SK-N-SH treated with all-trans-retinoic acid at 6 μM for 48 hours (cell line): ENCODE measurements around the gene RNF121.

ENCODE experiments used
- CREB5 ChIP-seq: fragments of 250-450 bp; sonication (Bioruptor Pico); IDR thresholded peaks from 2 replicates; pipeline ENCODE4 v1.5.1; 2020; ENCODE audit warnings: low read depth, mild to moderate bottlenecking, moderate library complexity
- CSRNP3 ChIP-seq: fragments of 250-450 bp; sonication (Bioruptor Pico); IDR thresholded peaks from 2 replicates; pipeline ENCODE4 v1.5.1; 2021; ENCODE audit warnings: mild to moderate bottlenecking, moderate library complexity
- ESRRG ChIP-seq: fragments of 250-450 bp; sonication (Bioruptor Pico); IDR thresholded peaks from 2 replicates; pipeline ENCODE4 v1.6.1; 2021; ENCODE audit warnings: mild to moderate bottlenecking
- ISL1 ChIP-seq: fragments of 250-450 bp; sonication (Bioruptor Pico); IDR thresholded peaks from 2 replicates; pipeline ENCODE4 v2.1.2; 2022; ENCODE audit warnings: mild to moderate bottlenecking, moderate library complexity
- PPARA ChIP-seq: fragments of 250-450 bp; sonication (Bioruptor Pico); IDR thresholded peaks from 2 replicates; pipeline ENCODE4 v1.5.0; 2020; ENCODE audit warnings: mild to moderate bottlenecking, borderline replicate concordance
- TCF4 ChIP-seq: fragments of 250-450 bp; sonication (Bioruptor Pico); IDR thresholded peaks from 2 replicates; pipeline ENCODE4 v1.8.0; 2021; ENCODE audit warnings: mild to moderate bottlenecking, moderate library complexity, borderline replicate concordance
- TSHZ2 ChIP-seq: fragments of 250-450 bp; sonication (Bioruptor Pico); IDR thresholded peaks from 2 replicates; pipeline ENCODE4 v1.5.0; 2020; ENCODE audit warnings: mild to moderate bottlenecking, moderate library complexity

GRCh38 chr11:72023335-72023734 lies 94.5 kb downstream of the RNF121 start:
- no peak for TF ChIP-seq CSRNP3 (CRISPR knock-in tag)
- TF ChIP-seq ISL1 (CRISPR knock-in tag), result no peak
- TF ChIP-seq TCF4 (CRISPR knock-in tag), result no peak
- no peak for TF ChIP-seq PPARA (CRISPR knock-in tag)
- no peak for TF ChIP-seq TSHZ2 (CRISPR knock-in tag)
- no peak for TF ChIP-seq ESRRG (CRISPR knock-in tag)
- no peak for TF ChIP-seq CREB5 (CRISPR knock-in tag)
